Neural progenitor cell (in vitro differentiated cells): ENCODE data around the gene URI1.

Experiments used
- EZH2 ChIP-seq: fragments of 200-600 bp; sonication (generic); IDR thresholded peaks from 2 replicates; pipeline ENCODE4 v1.6.1; 2017; ENCODE audit warnings: antibody characterized with exemption, mild to moderate bottlenecking, moderate library complexity
- TF ChIP-seq, protein P1 (sequence below): fragments of 200-600 bp; sonication (generic); IDR thresholded peaks from 2 replicates; pipeline ENCODE4 v1.5.1; 2017; ENCODE audit warnings: antibody characterized with exemption, mild to moderate bottlenecking

DNA sequence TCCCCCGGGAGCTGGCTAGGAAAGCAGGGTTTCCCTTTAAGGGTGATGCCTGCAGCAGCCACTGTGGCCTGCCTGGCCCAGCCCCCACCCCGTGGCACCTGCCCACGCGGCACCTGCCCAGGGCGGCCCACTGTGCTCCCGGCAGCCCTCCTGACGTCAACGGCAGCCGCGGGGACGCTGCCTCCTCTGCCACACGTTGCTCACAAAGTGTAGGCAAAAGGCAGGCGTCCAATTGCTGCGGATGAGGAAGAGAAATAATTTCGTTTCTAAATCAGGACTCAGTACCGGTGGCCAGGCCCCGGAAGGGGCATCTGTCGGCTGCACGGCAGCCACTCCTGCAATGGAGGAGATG lies 122.3 kb downstream of the URI1 start:
- TF ChIP-seq, protein P1, sequence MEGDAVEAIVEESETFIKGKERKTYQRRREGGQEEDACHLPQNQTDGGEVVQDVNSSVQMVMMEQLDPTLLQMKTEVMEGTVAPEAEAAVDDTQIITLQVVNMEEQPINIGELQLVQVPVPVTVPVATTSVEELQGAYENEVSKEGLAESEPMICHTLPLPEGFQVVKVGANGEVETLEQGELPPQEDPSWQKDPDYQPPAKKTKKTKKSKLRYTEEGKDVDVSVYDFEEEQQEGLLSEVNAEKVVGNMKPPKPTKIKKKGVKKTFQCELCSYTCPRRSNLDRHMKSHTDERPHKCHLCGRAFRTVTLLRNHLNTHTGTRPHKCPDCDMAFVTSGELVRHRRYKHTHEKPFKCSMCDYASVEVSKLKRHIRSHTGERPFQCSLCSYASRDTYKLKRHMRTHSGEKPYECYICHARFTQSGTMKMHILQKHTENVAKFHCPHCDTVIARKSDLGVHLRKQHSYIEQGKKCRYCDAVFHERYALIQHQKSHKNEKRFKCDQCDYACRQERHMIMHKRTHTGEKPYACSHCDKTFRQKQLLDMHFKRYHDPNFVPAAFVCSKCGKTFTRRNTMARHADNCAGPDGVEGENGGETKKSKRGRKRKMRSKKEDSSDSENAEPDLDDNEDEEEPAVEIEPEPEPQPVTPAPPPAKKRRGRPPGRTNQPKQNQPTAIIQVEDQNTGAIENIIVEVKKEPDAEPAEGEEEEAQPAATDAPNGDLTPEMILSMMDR = no peak
- TF ChIP-seq EZH2 = no peak
